ENCODE results near the gene NCKAP1.

- no peak for TF ChIP-seq CTCF (IDR thresholded peaks at IDR 0.05)
- TF ChIP-seq POLR2AphosphoS5 (IDR thresholded peaks at IDR 0.05) = no peak
- no peak for TF ChIP-seq POLR2A (IDR thresholded peaks at IDR 0.05)
Measured at GRCh38 chr2:182915369-182916326, 122.6 kb downstream of the NCKAP1 start.
